Kidney (tissue), 14 donors: Measurements from ENCODE around the gene GNRHR. TPM values are rescaled to one million over a fixed set of nuclear protein-coding genes. Genes with fewer than 3 reads are reported as not detected.

ENCODE experiments used
- DNase-seq, 5 donors: peaks; one replicate each; pipeline ENCODE4 v3.0.0-alpha.2; 2013 to 2020
- FAIRE-seq: peaks from 2 replicates; lab custom pipeline; 2012; peaks lifted over from hg19 to GRCh38; lab: Jason Lieb, UNC
- H3K27ac ChIP-seq, 2 donors: one replicate each; pipeline ENCODE4 v1.7.0; 2013; ENCODE audit warnings: low read depth in 2 of 2, low read length in 2 of 2, inconsistent platforms in 1 of 2
- H3K27me3 ChIP-seq: one replicate; pipeline ENCODE4 v1.7.1; 2013; ENCODE audit warnings: low read length, inconsistent platforms; ENCODE audit not compliant: control insufficient read depth, insufficient read depth
- H3K36me3 ChIP-seq, 3 donors: one replicate each; pipeline versions ENCODE4 v1.7.0 to v1.7.1; 2013; ENCODE audit warnings: low read length in 3 of 3, control low read depth in 1 of 3, inconsistent platforms in 1 of 3; ENCODE audit not compliant: insufficient read depth in 3 of 3, control insufficient read depth in 2 of 3
- H3K4me1 ChIP-seq, 3 donors: one replicate each; pipeline versions ENCODE4 v1.7.0 to v1.7.1; 2013; ENCODE audit warnings: low read length in 3 of 3, inconsistent platforms in 1 of 3, low read depth in 1 of 3; ENCODE audit not compliant: control insufficient read depth in 2 of 3, insufficient read depth in 2 of 3
- H3K4me3 ChIP-seq, 3 donors: one replicate each; pipeline versions ENCODE4 v1.7.0 to v1.8.1; 2013; ENCODE audit warnings: low read length in 3 of 3, control low read depth in 1 of 3, inconsistent platforms in 1 of 3
- H3K9ac ChIP-seq, 3 donors: one replicate each; pipeline versions ENCODE4 v1.7.0 to v1.7.1; 2013; ENCODE audit warnings: low read length in 3 of 3, control low read depth in 1 of 3, inconsistent platforms in 1 of 3
- H3K9me3 ChIP-seq, 3 donors: one replicate each; pipeline versions ENCODE4 v1.7.0 to v1.7.1; 2013; ENCODE audit warnings: low read length in 3 of 3, control low read depth in 1 of 3, inconsistent platforms in 1 of 3; ENCODE audit not compliant: control insufficient read depth in 2 of 3, insufficient read depth in 1 of 3
- intact Hi-C: fragments of 100-400 bp; cut with DNase I; formaldehyde crosslinking; loops from one replicate; pipeline ENCODE4 v1.11.1; 2022
- polyA plus RNA-seq: library from polyadenylated mRNA; stranded (reverse); fragments of 350-450 nt; fragmentation: Illumina TruSeq; extraction: RNeasy Lipid Tissue Mini Kit (QIAGEN cat#74804); gene quantifications from one replicate; pipeline ENCODE4 v1.2.3, GENCODE V29; 2014; ENCODE audit warnings: low read depth, low replicate concordance; ENCODE audit not compliant: insufficient read depth
- total RNA-seq: library from RNA; stranded (reverse); fragmentation: NEBNext Ultra II Directional; extraction: Animal tissue kit (Norgen Biotek cat#: 25700); gene quantifications from one replicate; pipeline ENCODE4 v1.2.1, GENCODE V29; 2021
- TF ChIP-seq, protein P1 (sequence below): IDR thresholded peaks from 3 replicates; pipeline ENCODE4 v1.5.1; 2012; ENCODE audit warnings: mild to moderate bottlenecking, moderate library complexity, borderline replicate concordance; ENCODE audit not compliant: insufficient read depth; ENCODE audit errors: extremely low read depth
- donor health status: control.
- donor health status: control.
- donor health status: control.
- donor health status: control.
- donor health status: control.
- donor health status: DM: yes; HTN: yes; CAD: no.
- donor health status: Normal renal cell carcinoma (clear cell type).

The GNRHR gene
- total and polyA plus RNA-seq, 2 donors from 2014 or later = not detected

DNA sequence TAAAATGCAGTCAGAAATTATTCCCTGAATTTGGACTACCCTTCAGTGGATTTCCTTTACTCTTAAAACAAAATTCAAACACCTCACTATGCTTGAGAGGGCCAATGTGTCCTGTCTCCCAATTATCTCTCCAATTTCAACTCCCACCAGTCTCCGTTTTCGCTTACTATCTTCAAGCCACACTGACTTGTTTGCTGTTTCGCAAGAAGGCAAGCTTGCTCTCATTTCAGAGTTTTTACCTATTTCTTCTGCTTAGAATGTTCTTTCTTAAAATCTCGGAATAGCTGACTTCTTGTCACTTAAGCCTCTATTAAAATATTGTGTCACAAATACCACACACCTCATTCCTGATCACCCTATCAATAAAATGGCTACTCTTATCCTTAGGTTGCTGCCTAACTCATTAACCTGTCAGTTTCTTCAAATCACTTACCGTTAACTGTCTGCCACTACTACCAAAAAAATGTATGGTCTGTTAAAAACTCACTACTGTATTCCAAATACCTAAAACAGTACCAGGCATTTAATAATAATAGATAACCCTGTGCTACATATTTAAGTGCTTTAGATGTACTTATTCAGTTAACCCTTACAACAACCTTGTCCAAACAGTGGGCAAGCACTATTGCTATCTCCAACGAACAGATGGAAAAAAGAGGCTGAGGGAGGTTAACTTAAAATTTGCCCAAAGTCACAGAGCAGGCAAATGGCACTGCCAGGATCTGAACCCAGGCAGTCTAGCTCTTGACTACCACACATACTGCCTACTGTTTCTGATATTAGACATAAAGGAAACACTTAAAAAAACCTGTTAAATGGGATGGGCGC lies 56.1 kb downstream of the GNRHR start:
- no peak overlapping the region for H3K4me3 ChIP-seq
- H3K27me3 ChIP-seq = no peaks in the 10 kb centered on the region
- FAIRE-seq (no peak), DNase-seq (no peak)
- TF ChIP-seq, protein P1, sequence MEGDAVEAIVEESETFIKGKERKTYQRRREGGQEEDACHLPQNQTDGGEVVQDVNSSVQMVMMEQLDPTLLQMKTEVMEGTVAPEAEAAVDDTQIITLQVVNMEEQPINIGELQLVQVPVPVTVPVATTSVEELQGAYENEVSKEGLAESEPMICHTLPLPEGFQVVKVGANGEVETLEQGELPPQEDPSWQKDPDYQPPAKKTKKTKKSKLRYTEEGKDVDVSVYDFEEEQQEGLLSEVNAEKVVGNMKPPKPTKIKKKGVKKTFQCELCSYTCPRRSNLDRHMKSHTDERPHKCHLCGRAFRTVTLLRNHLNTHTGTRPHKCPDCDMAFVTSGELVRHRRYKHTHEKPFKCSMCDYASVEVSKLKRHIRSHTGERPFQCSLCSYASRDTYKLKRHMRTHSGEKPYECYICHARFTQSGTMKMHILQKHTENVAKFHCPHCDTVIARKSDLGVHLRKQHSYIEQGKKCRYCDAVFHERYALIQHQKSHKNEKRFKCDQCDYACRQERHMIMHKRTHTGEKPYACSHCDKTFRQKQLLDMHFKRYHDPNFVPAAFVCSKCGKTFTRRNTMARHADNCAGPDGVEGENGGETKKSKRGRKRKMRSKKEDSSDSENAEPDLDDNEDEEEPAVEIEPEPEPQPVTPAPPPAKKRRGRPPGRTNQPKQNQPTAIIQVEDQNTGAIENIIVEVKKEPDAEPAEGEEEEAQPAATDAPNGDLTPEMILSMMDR = no peak
- no peaks in the 10 kb centered on the region for H3K36me3 ChIP-seq
- peaks cover 0 to 4% (median 0%) of the 10 kb centered on the region in 3 donors for H3K4me1 ChIP-seq
- H3K9me3 ChIP-seq = no peaks in the 10 kb centered on the region
- intact Hi-C loops = no loop called here
- H3K9ac ChIP-seq = no peak overlapping the region
- H3K27ac ChIP-seq = no peak overlapping the region

- Histone ChIP-seq H3K27me3 (no peaks in the 10 kb centered on the region), H3K9me3 (no peaks in the 10 kb centered on the region), H3K27ac (no peak overlapping the region), H3K9ac (no peak overlapping the region), H3K36me3 (peaks cover 0 to 4% (median 0%) of the 10 kb centered on the region in 3 donors), H3K4me1 (peaks cover 0 to 4% (median 0%) of the 10 kb centered on the region in 3 donors), H3K4me3 (no peak overlapping the region)
- DNase-seq (no peak), FAIRE-seq (no peak)
- TF ChIP-seq, protein P1 = no peak
- intact Hi-C loops = no loop called here
Observed at GRCh38 chr4:67696061-67696460, 58.1 kb downstream of the GNRHR start.

GRCh38 chr4:67694662-67695061 lies 59.5 kb downstream of the GNRHR start:
- intact Hi-C loops = no loop called here
- FAIRE-seq = no peak
- no peak overlapping the region for H3K27ac ChIP-seq
- no peaks in the 10 kb centered on the region for H3K4me1 ChIP-seq
- no peak overlapping the region for H3K4me3 ChIP-seq
- no peak overlapping the region for H3K9ac ChIP-seq
- no peaks in the 10 kb centered on the region for H3K9me3 ChIP-seq
- H3K27me3 ChIP-seq = no peaks in the 10 kb centered on the region
- peaks cover 0 to 4% (median 0%) of the 10 kb centered on the region in 3 donors for H3K36me3 ChIP-seq
- no peak for DNase-seq
- TF ChIP-seq, protein P1 = no peak
